ENCODE results near the gene ATOH7. TPM values are rescaled to one million over a fixed set of nuclear protein-coding genes. Genes with fewer than 3 reads are reported as not detected.

Gene ATOH7
- total and polyA plus RNA-seq, 2 of the 4 experiments (the other 2 are of a cell fraction): 0.05 TPM; not detected in 1

- no peak overlapping the region for H2BK5ac ChIP-seq (ENCODE audit: low read depth, low read length, poor library complexity, severe bottlenecking)
- no peak overlapping the region for H3K4ac ChIP-seq (ENCODE audit: low read depth, low read length)
- in situ Hi-C loops (cut with MboI; ENCODE audit: low sequenced_read_pairs) (no loop called here), dilution Hi-C loops (cut with HindIII; ENCODE audit: low sequenced_read_pairs, unreplicated experiment) (no loop called here), intact Hi-C loops (cut with micrococcal nuclease) (no loop called here)
- H4K20me1 ChIP-seq (ENCODE audit: insufficient read depth, low read length): no peaks in the 10 kb centered on the region
- no peak for ATAC-seq (ENCODE audit: low read depth)
- no peak overlapping the region for H2BK120ac ChIP-seq (ENCODE audit: low read depth, low read length)
- ChIA-PET POLR2A (ENCODE audit: unreplicated experiment) (no interaction called here), CTCF (no interaction called here)
- DNase-seq: no peak
- no peak overlapping the region for H2BK15ac ChIP-seq (ENCODE audit: low read depth, low read length)
- H3K18ac ChIP-seq (ENCODE audit: low read depth, low read length): no peak overlapping the region
- no peak for TF ChIP-seq CTCF (conservative IDR thresholded peaks at IDR 0.05; ENCODE audit: low read depth, low read length)
- TF ChIP-seq MAFK (IDR thresholded peaks at IDR 0.05; ENCODE audit: low read depth, low read length): no peak
- TF ChIP-seq MXI1 (IDR thresholded peaks at IDR 0.05; ENCODE audit: borderline replicate concordance, low read depth, low read length): no peak
- TF ChIP-seq CEBPB (IDR thresholded peaks at IDR 0.05; ENCODE audit: low read depth, low read length): no peak
- no peak for TF ChIP-seq BHLHE40 (IDR thresholded peaks at IDR 0.05; ENCODE audit: low read depth, low read length)
- no peak for TF ChIP-seq MAZ (IDR thresholded peaks at IDR 0.05; ENCODE audit: borderline replicate concordance, low read depth, low read length)
- TF ChIP-seq POLR2A (IDR thresholded peaks at IDR 0.05; ENCODE audit: low read depth, low read length): no peak
- TF ChIP-seq NFE2L2 (IDR thresholded peaks at IDR 0.05; ENCODE audit: low read depth, low read length): no peak
- no peak for TF ChIP-seq CHD1 (IDR thresholded peaks at IDR 0.05; ENCODE audit: low read depth, low read length)
- no peak for TF ChIP-seq RAD21 (IDR thresholded peaks at IDR 0.05; ENCODE audit: low read length)
- TF ChIP-seq SMC3 (IDR thresholded peaks at IDR 0.05; ENCODE audit: low read depth, low read length): no peak
- no peak for TF ChIP-seq ELK1 (IDR thresholded peaks at IDR 0.05; ENCODE audit: borderline replicate concordance, low read depth, low read length)
- TF ChIP-seq USF2 (IDR thresholded peaks at IDR 0.05; ENCODE audit: low read depth, low read length): no peak
- BruUV-seq (replicated peaks): no TSS peak
- no peak overlapping the region for H3K14ac ChIP-seq (replicated peaks; ENCODE audit: low read depth, low read length)
- no peak overlapping the region for H2BK20ac ChIP-seq (ENCODE audit: low read depth, low read length)
- no CpG with 5 or more reads among the region's 2 CpGs for WGBS, 2 experiments (ENCODE audit: extremely low coverage in 2 of 2, insufficient read length in 1 of 2)
- H3K4me3 ChIP-seq (ENCODE audit: insufficient read depth, low read depth, low read length): no peak overlapping the region
- no peak overlapping the region for H2AK5ac ChIP-seq (ENCODE audit: low read depth, low read length)
- H3K9ac ChIP-seq (ENCODE audit: low read depth, low read length): no peak overlapping the region
- H3K9me3 ChIP-seq (ENCODE audit: control insufficient read depth, insufficient read depth, low read length): no peaks in the 10 kb centered on the region
- peaks cover 5% of the 10 kb centered on the region; the same call in 1 of the 2 replicates for H3K4me1 ChIP-seq (ENCODE audit: control insufficient read depth, insufficient read depth, low read length)
- H3K23ac ChIP-seq (ENCODE audit: low read depth, low read length): no peak overlapping the region
- no peak overlapping the region for H3K4me2 ChIP-seq (ENCODE audit: low read depth, low read length)
- H3K36me3 ChIP-seq (ENCODE audit: control insufficient read depth, insufficient read depth, low read length): no peaks in the 10 kb centered on the region
- peaks cover 31% of the 10 kb centered on the region for H3K27me3 ChIP-seq (ENCODE audit: control insufficient read depth, insufficient read depth, low read length)
- no peaks in the 10 kb centered on the region for H3K9me1 ChIP-seq (ENCODE audit: insufficient read depth, low read length)
- H3K56ac ChIP-seq (ENCODE audit: extremely low read depth, insufficient read depth, low read length): no peak overlapping the region
- no peak overlapping the region for H4K5ac ChIP-seq (ENCODE audit: low read depth, low read length)
- no peaks in the 10 kb centered on the region for H3K79me1 ChIP-seq (ENCODE audit: low read depth in 1 of 2, low read length in 2 of 2)
- H2AK9ac ChIP-seq (replicated peaks; ENCODE audit: low read depth, low read length, poor library complexity): no peak overlapping the region
- no peak overlapping the region for H3K27ac ChIP-seq (ENCODE audit: insufficient read depth, low read length)
- no peak overlapping the region for H2AFZ ChIP-seq (replicated peaks; ENCODE audit: low read length, poor library complexity)
- no peak overlapping the region for H4K91ac ChIP-seq (ENCODE audit: insufficient read depth, low read depth, low read length)
- no peak overlapping the region for H4K8ac ChIP-seq (ENCODE audit: low read depth in 2 of 2, low read length in 2 of 2)
Observed at GRCh38 chr10:68235111-68235510, 3.2 kb upstream of the ATOH7 start.

Data from IMR-90 (cell line).